Astrocyte of the spinal cord (primary cell): Measurements from ENCODE around the gene AQP7.
"Not testable (repeated sequence)": the region's sequence is repeated elsewhere in the genome, so short reads cannot be mapped to it uniquely, and the experiment has no call there.

Source experiments
- DNase-seq: peaks from one replicate; pipeline ENCODE4 v3.0.0; 2011; ENCODE audit warnings: low read depth, low spot score
- H3K4me3 ChIP-seq: 2 replicates; pipeline ENCODE4 v1.5.1; 2011; ENCODE audit warnings: low read depth, mild to moderate bottlenecking, low read length, moderate library complexity
- CTCF ChIP-seq: IDR thresholded peaks from 2 replicates; pipeline ENCODE4 v1.5.1; 2012; ENCODE audit warnings: low read depth, mild to moderate bottlenecking, low read length, inconsistent platforms
- in situ Hi-C: cut with HindIII; loops from 2 replicates; pipeline ENCODE4 v1.10.0; 2017; ENCODE audit warnings: low sequenced_read_pairs

AQP7 gene

GRCh38 chr9:33375238-33375840, 27.0 kb downstream of the AQP7 start:
- DNase-seq = no peak
- no peak for TF ChIP-seq CTCF
- in situ Hi-C loops = no loop called here
- H3K4me3 ChIP-seq = no peak overlapping the region

DNA sequence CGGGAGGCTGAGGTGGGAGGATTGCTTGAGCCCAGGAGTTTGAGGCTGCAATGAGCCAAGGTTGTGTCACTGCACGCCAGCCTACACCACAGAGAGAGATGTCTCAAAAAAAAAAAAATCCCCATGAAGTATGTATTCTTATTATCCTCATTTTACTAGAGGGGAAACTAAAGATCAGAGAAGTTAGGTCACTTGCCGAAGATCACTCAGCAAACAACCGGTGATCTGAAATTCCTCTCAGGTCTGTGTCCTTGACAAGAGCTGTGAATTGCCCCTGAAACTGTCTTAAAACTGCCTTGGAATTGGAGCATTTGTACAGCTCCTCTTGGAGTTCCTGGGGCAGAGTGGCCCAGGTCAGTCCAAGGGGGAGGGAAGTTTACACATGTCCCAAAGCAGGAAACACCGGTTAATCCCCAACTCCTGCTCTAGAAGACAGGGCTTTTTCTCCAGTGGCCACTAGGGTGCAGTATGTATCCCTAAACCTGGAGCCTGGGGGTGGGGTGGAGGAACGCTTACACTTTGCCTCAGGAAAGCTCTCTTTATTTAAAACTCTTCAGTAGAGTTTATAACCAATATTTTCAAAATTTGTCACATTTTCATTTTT, 27.6 kb downstream of the AQP7 start:
- in situ Hi-C loops = no loop called here
- peak; percentile 95 for TF ChIP-seq CTCF
- DNase-seq = peak; percentile 81
- H3K4me3 ChIP-seq = no peak overlapping the region

DNA sequence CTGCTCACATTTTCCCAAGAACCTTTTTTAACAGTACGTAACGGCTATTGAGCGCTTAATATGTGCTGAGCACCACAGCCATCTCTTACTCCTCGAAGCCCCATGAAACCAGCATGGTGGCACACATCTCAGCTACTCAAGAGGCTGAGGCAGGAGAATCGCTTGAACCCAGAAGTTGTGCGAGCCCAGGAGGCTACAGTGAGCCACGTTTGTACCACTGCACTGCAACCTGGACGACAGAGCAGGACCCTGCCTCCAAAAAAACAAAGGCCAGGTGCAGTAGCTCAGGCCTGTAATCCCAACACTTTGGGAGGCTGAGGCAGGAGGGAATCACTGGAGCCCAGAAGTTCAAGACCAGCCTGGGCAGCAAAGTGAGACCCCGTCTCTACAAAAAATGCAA, 28.2 kb downstream of the AQP7 start:
- no peak for DNase-seq
- no peak for TF ChIP-seq CTCF
- in situ Hi-C loops = no loop called here
- no peak overlapping the region for H3K4me3 ChIP-seq

GRCh38 chr9:33372900-33373299, 29.5 kb downstream of the AQP7 start:
- TF ChIP-seq CTCF = no peak
- in situ Hi-C loops = no loop called here
- no peak overlapping the region for H3K4me3 ChIP-seq
- DNase-seq = no peak

DNA sequence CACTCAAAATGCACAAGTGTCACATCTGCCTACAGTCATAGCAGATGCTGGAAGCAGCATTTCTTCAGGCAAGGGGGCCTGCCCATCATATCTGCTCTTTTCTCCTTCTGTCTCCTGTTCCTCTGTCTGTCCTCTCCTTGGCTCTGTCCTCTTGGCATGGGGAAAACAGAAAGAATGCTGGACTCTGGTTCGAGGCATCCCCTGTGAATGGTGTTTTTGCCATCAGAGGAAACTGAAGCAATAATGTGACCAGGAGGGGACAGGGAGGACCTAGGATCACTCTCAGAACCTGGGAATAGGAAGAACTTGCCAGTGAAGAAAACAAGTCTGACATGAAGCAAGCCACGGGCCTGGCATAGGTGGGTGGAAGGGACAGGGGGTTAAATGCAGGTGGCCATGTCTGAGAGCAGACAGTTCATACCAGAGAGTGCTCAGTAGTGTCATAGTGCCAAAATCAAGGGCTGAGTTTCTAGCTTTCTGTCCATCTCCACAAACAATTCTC, 35.3 kb downstream of the AQP7 start:
- in situ Hi-C loops = no loop called here
- DNase-seq = no peak
- H3K4me3 ChIP-seq = no peak overlapping the region
- TF ChIP-seq CTCF = no peak

- in situ Hi-C loops = not testable (repeated sequence)
These were observed 37.6 kb downstream of the AQP7 start for GRCh38 chr9:33364814-33365213.

DNA sequence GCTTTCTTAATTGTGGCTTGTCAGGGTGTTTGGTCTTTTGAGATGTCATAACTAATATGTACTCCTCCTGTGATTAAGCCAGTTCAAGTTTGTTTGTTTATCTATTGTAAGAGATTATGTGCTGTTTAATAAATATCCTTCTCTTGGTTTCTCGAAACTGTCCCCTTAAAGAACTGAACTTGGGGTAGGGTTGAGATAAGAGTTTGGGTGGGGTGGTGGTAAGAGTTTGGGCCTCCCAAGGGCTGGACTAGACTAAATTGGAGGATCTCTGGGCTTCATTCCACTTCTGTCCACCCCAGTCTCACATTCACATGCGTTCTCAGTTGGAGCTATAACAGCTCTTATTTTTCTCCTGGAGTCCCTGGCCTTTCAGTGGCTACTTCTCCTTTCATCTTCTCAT, 38.2 kb downstream of the AQP7 start:
- no peak for TF ChIP-seq CTCF
- DNase-seq = no peak
- no peak overlapping the region for H3K4me3 ChIP-seq
- in situ Hi-C loops = no loop called here

More at GRCh38 chr9:33364814-33365213, 37.6 kb downstream of the AQP7 start:
- H3K4me3 ChIP-seq, DNase-seq: not testable (repeated sequence)

DNA sequence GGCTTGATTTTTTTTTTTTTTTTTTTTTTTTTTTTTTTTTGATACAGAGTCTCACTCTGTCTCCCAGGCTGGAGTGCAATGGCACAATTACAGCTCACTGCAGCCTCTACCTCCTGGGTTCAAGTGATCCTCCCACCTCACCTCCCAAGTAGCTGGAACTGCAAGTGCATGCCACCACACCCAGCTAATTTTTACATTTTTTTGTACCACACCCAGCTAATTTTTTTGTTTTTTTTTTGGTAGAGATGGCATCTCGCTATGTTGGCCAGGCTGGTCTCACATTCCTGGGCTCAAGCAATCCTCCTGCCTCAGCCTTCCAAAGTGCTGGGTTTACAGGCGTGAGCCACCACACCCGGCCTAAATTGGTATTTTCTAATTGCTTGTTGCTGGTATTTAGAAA, 43.7 kb downstream of the AQP7 start:
- DNase-seq, H3K4me3 ChIP-seq, in situ Hi-C loops: not testable (repeated sequence)
